ENCODE measurements around the gene CPED1.

DNA sequence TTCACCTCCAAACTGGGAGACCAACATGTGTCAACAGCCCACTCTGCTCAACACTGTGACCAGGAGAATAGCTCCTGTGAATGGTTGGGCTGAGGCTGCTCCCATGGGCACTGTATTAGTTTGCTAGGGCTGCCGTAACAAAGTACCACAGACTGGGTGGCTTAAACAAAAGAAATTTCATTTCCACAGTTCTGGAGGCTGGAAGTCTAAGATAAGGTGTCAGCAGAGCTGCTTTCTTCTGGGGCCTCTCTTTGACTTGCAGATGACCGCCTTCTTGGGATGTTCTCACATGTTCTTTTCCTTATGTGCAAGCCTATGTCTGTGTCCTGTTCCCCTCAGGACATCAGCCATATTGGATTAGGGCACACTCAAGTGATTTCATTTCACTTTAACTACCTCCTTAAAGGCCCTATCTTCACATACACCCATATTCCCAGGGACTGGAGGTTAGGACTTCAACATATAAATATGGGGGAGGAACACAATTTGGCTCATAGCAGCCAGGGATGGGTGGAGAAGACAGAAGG is 90.3 kb downstream of the CPED1 start:
- TF ChIP-seq ESRRG (CRISPR knock-in tag; IDR thresholded peaks at IDR 0.05) (no peak), BACH2 (CRISPR knock-in tag; IDR thresholded peaks at IDR 0.05; ENCODE audit: borderline replicate concordance) (no peak), PATZ1 (CRISPR knock-in tag; IDR thresholded peaks at IDR 0.05; ENCODE audit: borderline replicate concordance) (no peak), RARB (CRISPR knock-in tag; IDR thresholded peaks at IDR 0.05) (no peak), SNAI2 (CRISPR knock-in tag; IDR thresholded peaks at IDR 0.05) (no peak), CSRNP3 (CRISPR knock-in tag; IDR thresholded peaks at IDR 0.05) (no peak)

Data from SK-N-SH treated with all-trans-retinoic acid at 6 μM for 48 hours (cell line).